HG03103 (cell line): ENCODE measurements around the gene TMCC1.
"Not testable (repeated sequence)": the region's sequence is repeated elsewhere in the genome, so short reads cannot be mapped to it uniquely, and the experiment has no call there.

ENCODE experiments used
- ATAC-seq: cut with Tn5 transposase; IDR thresholded peaks from one replicate; pipeline ENCODE4 v1.9.1; 2021; ENCODE audit warnings: low read depth; ENCODE audit not compliant: unreplicated experiment

Gene TMCC1

GRCh38 chr3:129837065-129837642 lies 56.4 kb downstream of the TMCC1 start:
- ATAC-seq, result no peak

- ATAC-seq, result no peak
Measured at GRCh38 chr3:129836381-129837064, 57.0 kb downstream of the TMCC1 start.

- ATAC-seq, result no peak
Measured at GRCh38 chr3:129835198-129835597, 58.3 kb downstream of the TMCC1 start.

GRCh38 chr3:129834580-129834979 lies 58.9 kb downstream of the TMCC1 start:
- no peak for ATAC-seq

GRCh38 chr3:129831942-129832341 lies 61.6 kb downstream of the TMCC1 start:
- not testable (repeated sequence) for ATAC-seq

DNA sequence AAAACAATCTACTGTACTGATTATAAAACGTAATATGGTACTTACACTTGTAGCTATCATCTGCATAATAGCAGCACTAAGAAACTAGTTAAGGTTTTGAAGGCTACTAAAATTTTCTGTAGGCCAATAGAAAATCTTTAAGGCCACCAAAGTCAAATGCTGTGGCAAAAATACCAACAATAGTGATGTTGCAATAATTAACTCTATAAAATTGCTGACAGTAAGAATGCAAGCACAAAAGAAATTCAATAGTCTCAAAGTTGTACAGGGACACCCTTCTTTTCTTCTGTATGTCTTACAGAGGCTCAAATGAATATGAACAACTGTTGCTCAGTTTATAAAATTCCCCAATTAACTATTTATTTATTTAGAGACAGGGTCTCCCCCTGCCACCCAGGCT lies 62.0 kb downstream of the TMCC1 start:
- ATAC-seq, result no peak

GRCh38 chr3:129829640-129830039 lies 63.9 kb downstream of the TMCC1 start:
- ATAC-seq, result no peak

- ATAC-seq, result no peak
Measured at GRCh38 chr3:129827765-129828164, 65.7 kb downstream of the TMCC1 start.

GRCh38 chr3:129824926-129825541 lies 68.5 kb downstream of the TMCC1 start:
- ATAC-seq, result no peak

GRCh38 chr3:129822679-129823078 lies 70.8 kb downstream of the TMCC1 start:
- ATAC-seq, result no peak

DNA sequence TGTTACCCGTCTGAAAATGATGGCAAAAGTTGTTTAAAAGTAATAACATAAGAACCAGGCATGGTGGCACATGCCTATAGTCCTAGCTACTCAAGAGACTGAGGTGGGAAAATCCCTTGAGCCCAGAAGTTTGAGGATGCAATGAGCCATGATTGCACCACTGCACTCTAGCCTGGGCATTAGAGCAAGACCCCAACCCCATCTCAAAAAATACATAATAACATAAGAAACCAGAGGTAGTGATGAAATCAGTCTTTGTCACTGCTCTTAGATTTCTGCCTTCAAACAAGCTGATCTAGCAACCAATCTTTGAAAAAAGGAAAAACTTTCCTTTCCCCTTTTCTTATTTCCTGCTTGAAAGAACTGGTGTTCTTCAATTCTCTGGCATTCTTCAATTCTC lies 71.3 kb downstream of the TMCC1 start:
- no peak for ATAC-seq

DNA sequence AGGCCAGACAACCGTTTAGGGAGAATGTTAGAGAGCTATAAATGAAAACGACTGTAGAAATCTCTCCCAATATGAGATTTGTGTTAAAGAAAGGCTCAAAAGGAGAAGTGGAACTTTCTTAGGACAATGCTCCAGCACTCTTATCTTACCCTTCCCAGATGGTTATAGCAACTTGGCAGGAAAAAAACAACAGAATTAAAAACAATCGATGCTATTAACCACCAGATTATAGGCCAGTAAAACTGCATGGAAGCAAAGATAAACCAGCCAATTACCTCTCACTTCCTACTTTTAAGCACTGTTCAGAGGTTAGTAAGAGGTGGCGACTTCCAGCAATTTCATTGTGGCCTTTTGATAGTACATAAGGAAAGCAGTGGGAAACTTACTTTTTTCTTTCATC lies 72.9 kb downstream of the TMCC1 start:
- ATAC-seq, result no peak

DNA sequence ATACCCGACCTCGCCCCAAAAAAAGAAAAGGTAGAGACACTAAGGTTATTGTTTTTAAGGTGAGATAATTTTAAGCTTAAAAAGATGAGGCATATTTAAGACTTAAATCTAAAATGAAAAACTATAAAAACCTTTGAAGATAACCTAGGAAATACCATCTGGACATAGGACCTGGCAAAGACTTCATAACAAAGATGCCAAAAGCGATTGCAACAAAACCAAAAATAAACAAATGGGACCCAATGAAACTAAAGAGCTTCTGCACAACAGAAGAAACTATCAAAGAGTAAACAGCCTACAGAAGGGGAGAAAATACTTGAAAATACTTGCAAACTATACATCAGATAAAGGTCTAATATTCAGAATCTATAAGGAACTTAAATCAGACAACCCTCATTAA lies 80.9 kb downstream of the TMCC1 start:
- ATAC-seq, result no peak

GRCh38 chr3:129809297-129809696 lies 84.2 kb downstream of the TMCC1 start:
- no peak for ATAC-seq

- ATAC-seq, result no peak
Measured at GRCh38 chr3:129796146-129796545, 97.4 kb downstream of the TMCC1 start.

GRCh38 chr3:129795186-129796010 lies 98.1 kb downstream of the TMCC1 start:
- no peak for ATAC-seq

DNA sequence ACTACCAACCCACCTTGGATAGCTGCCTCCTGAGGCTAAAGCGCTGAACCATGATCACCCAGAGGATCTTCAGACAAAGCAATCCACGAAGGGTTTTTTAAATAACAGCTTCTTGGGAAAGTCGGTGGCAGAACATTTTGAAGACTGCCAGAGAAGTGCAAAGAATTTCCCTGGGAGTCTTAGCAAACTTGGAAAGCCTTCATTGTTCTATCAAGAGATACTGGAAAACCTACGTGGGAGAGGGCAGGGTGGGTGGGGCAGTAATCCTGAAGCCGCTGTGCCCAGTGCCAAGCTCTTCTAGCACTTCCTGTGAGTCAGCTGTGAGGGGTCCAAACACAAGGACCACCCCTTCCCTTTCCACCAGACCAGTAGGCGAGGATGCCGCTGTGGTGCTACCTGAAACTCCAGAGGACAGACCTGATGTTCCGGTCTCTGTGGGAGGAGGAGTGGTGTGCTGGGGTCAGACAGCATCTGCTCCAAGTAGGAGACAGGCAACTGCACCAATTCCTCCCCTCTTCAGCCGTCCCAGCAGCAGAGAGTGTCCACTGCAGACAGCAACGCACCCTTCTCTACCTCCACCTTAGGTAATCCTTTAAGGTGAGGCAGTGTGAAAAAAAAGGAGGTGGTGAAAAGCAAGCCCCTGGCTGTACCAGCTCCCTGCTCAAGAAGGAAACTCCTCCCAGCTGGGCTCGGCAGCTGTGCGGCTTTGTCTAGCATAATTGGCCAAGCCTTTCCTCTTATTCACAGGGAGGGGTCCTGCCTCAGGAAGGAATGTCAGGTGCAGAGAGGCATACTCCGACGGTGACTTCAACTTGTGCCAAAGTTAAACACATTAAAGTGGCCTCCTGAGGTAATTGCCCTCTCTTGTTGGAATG lies 99.0 kb downstream of the TMCC1 start:
- ATAC-seq, result no peak

DNA sequence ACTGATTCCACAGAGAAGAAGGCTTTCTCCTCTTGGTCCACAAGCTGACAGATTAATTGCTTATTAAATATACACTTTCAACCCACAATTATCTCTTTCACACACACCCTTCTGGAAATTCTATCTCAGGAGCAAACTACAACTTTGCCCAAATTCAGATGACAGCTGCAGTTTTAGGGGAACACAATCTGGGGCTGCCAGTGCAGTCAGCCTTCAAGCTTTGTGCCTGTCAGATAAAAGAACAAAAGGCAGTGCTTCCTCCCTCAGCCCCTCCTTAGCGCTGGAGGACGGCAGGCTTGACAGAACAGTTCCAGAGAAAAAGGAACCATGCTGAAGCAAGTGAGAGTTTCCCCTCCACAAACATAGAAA lies 99.6 kb downstream of the TMCC1 start:
- ATAC-seq, result no peak

DNA sequence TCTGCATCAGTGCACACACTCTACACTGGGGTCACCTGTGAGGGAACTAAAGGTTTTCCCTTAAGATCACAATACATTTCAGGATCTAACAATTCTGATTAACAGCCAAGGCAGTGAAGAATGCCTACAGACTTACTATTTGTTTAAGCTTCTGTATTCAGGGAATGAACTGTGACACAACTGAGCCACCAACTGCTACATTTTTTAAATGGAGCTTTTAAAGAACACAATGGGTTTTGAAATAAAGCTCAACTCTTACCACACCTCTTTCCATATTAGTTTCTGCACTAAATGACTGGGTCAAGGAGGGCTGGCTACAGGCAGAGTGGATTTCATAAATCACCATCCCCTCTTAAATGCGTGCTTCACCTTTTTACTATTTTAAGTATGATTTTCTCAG lies 100.2 kb downstream of the TMCC1 start:
- no peak for ATAC-seq

GRCh38 chr3:129783470-129783869 lies 110.0 kb downstream of the TMCC1 start:
- no peak for ATAC-seq
